ENCODE data around the gene SORCS3. TPM values are rescaled to one million over a fixed set of nuclear protein-coding genes. Genes with fewer than 3 reads are reported as not detected.

Gene SORCS3
- total and polyA plus RNA-seq, 7 experiments from 2014 or later, result 0.41 to 4.6 (median 0.61) TPM; not detected in 1

DNA sequence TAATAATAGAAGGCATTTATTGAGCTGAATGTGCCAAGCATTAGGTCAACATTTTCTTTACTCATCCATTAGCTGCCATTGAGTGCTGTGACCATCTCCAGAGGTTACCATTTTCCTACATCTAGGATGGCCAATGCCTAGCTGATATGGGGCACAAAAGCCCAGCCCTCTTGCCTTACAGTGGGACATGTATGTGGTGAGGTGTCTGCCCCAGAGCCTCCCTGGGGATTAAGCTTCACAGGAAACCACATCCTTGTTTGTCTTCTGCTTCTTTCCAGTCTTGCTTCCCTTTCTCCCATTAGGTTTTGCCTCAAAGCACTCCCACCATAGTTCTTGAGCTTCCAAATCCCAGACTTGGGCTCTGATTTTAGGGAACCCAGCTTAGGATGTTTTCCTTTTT, 258.7 kb downstream of the SORCS3 start:
- ChIA-PET CTCF (interaction anchor here (1.6 kb wide), 1 partner anchor 9 kb away, joined by 4 read pairs; no protein-coding TSS in a partner anchor), POLR2A (no interaction called here)
- peaks cover 0 to 13% (median 7%) of the 10 kb centered on the region in 5 donors for H3K27me3 Mint-ChIP-seq
- no peak overlapping the region for H3K27ac ChIP-seq (ENCODE audit: low read depth, low read length)
- no peaks in the 10 kb centered on the region for H3K4me1 ChIP-seq (ENCODE audit: control insufficient read depth in 2 of 2, insufficient read depth in 2 of 2, low read length in 2 of 2)
- ATAC-seq, result no peak
- no peaks in the 10 kb centered on the region for H3K9me3 ChIP-seq (ENCODE audit: control insufficient read depth in 2 of 3, low read length in 3 of 3)
- H3K27me3 ChIP-seq (ENCODE audit: control insufficient read depth in 2 of 2, insufficient read depth in 2 of 2, low read length in 2 of 2), result no peaks in the 10 kb centered on the region
- H3K4me1 Mint-ChIP-seq, result no peaks in the 10 kb centered on the region
- no peaks in the 10 kb centered on the region for H3K36me3 Mint-ChIP-seq
- H3K36me3 ChIP-seq (ENCODE audit: control insufficient read depth in 2 of 3, insufficient read depth in 3 of 3, low read length in 3 of 3), result no peaks in the 10 kb centered on the region
- no peak overlapping the region for H3K27ac Mint-ChIP-seq
- no peak overlapping the region for H3K4me3 ChIP-seq (ENCODE audit: low read length)
- no peak overlapping the region for H3K4me3 Mint-ChIP-seq
- DNase-seq, result no peak
- H3K9me3 Mint-ChIP-seq, result peaks cover 0 to 4% (median 0%) of the 10 kb centered on the region in 11 donors
- intact Hi-C loops (cut with micrococcal nuclease), result no loop called here

DNA sequence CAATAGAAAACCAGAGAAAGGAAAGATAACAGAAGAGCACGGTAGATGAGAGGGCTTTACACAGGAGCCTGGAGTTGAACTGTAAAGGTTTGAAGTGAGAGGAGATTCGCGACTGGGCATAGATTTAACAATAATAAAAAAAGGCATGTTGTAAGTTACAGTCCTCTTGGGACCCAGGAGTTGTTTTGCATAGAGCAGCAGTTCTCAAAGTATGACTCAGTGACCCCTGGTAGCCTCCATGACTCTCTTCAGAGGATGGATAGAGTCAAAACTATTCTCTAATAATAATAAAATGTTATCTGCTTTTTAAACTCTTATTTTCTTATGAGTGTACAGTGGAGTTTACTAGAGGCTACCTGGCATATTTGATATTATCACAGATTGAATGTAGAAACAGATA, 262.3 kb downstream of the SORCS3 start:
- Histone ChIP-seq H3K9me3 (ENCODE audit: control insufficient read depth in 2 of 3, low read length in 3 of 3) (no peaks in the 10 kb centered on the region), H3K27me3 (ENCODE audit: control insufficient read depth in 2 of 2, insufficient read depth in 2 of 2, low read length in 2 of 2) (no peaks in the 10 kb centered on the region), H3K4me1 (ENCODE audit: control insufficient read depth in 2 of 2, insufficient read depth in 2 of 2, low read length in 2 of 2) (no peaks in the 10 kb centered on the region), H3K36me3 (ENCODE audit: control insufficient read depth in 2 of 3, insufficient read depth in 3 of 3, low read length in 3 of 3) (no peaks in the 10 kb centered on the region), H3K4me3 (ENCODE audit: low read length) (no peak overlapping the region), H3K27ac (ENCODE audit: low read depth, low read length) (no peak overlapping the region)
- no peak for DNase-seq
- ChIA-PET POLR2A (no interaction called here), CTCF (no interaction called here)
- Mint-ChIP-seq H3K27me3 (peaks cover 0 to 9% (median 5%) of the 10 kb centered on the region in 5 donors), H3K4me1 (peaks cover 0 to under 1% (median under 1%) of the 10 kb centered on the region in 7 donors), H3K36me3 (no peaks in the 10 kb centered on the region), H3K4me3 (no peak overlapping the region), H3K9me3 (peaks cover 0 to 4% (median 0%) of the 10 kb centered on the region in 11 donors), H3K27ac (no peak overlapping the region)
- no peak for ATAC-seq
- intact Hi-C loops (cut with micrococcal nuclease), result no loop called here

DNA sequence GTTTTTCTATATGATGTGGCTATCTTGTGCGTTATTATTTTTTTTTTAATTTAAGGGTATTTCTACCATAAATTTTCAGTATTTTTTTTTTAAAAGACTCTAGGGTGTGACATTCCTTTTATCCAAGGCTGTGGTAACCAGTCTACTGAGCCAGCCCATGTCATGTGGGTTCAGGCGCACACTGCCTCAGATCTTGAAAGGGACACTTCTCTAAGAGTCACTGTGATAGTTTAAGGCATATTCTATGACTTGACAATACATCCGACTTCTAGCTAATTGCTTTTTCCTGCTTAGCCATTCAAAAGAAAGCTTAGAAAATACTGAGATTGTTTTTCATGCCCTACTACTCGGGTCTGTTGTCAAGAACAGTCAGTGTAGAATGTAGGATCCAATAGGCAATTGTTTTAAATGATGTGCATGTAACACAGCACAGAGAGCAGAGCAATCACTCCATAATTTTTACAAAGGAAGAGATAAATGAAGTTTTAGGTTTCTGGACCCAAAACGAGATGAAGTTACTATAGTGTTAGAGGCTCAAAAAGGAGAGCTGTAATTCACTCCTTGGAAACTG, 263.7 kb downstream of the SORCS3 start:
- ChIA-PET POLR2A (no interaction called here), CTCF (no interaction called here)
- Histone ChIP-seq H3K36me3 (ENCODE audit: control insufficient read depth in 2 of 3, insufficient read depth in 3 of 3, low read length in 3 of 3) (no peaks in the 10 kb centered on the region), H3K4me1 (ENCODE audit: control insufficient read depth in 2 of 2, insufficient read depth in 2 of 2, low read length in 2 of 2) (no peaks in the 10 kb centered on the region), H3K4me3 (ENCODE audit: low read length) (no peak overlapping the region), H3K27ac (ENCODE audit: low read depth, low read length) (no peak overlapping the region), H3K9me3 (ENCODE audit: control insufficient read depth in 2 of 3, low read length in 3 of 3) (no peaks in the 10 kb centered on the region), H3K27me3 (ENCODE audit: control insufficient read depth in 2 of 2, insufficient read depth in 2 of 2, low read length in 2 of 2) (no peaks in the 10 kb centered on the region)
- ATAC-seq (no peak), DNase-seq (no peak)
- Mint-ChIP-seq H3K4me3 (no peak overlapping the region), H3K9me3 (peaks cover 0 to 4% (median 0%) of the 10 kb centered on the region in 11 donors), H3K36me3 (no peaks in the 10 kb centered on the region), H3K27ac (no peak overlapping the region), H3K27me3 (peaks cover 0 to 10% (median 5%) of the 10 kb centered on the region in 5 donors), H3K4me1 (peaks cover 0 to 12% (median 10%) of the 10 kb centered on the region in 7 donors)
- intact Hi-C loops (cut with micrococcal nuclease), result no loop called here

GRCh38 chr10:104906112-104906511, 265.0 kb downstream of the SORCS3 start:
- H3K27ac ChIP-seq (ENCODE audit: low read depth, low read length), result no peak overlapping the region
- CTCF ChIA-PET, result no interaction called here
- no peaks in the 10 kb centered on the region for H3K9me3 ChIP-seq (ENCODE audit: control insufficient read depth in 2 of 3, low read length in 3 of 3)
- H3K4me1 Mint-ChIP-seq, result peaks cover 0 to 12% (median 10%) of the 10 kb centered on the region in 7 donors
- no peak overlapping the region for H3K4me3 ChIP-seq (ENCODE audit: low read length)
- no peak for ATAC-seq
- H3K27me3 ChIP-seq (ENCODE audit: control insufficient read depth in 2 of 2, insufficient read depth in 2 of 2, low read length in 2 of 2), result no peaks in the 10 kb centered on the region
- H3K27ac Mint-ChIP-seq, result no peak overlapping the region
- no peaks in the 10 kb centered on the region for H3K36me3 ChIP-seq (ENCODE audit: control insufficient read depth in 2 of 3, insufficient read depth in 3 of 3, low read length in 3 of 3)
- no peak for DNase-seq
- H3K4me1 ChIP-seq (ENCODE audit: control insufficient read depth in 2 of 2, insufficient read depth in 2 of 2, low read length in 2 of 2), result no peaks in the 10 kb centered on the region
- intact Hi-C loops (cut with micrococcal nuclease), result no loop called here
- peaks cover 0 to 4% (median 0%) of the 10 kb centered on the region in 11 donors for H3K9me3 Mint-ChIP-seq
- no peaks in the 10 kb centered on the region for H3K36me3 Mint-ChIP-seq
- H3K4me3 Mint-ChIP-seq, result no peak overlapping the region
- POLR2A ChIA-PET, result no interaction called here
- peaks cover 0 to 10% (median 5%) of the 10 kb centered on the region in 5 donors for H3K27me3 Mint-ChIP-seq

- Histone ChIP-seq H3K4me3 (ENCODE audit: low read length) (no peak overlapping the region), H3K4me1 (ENCODE audit: control insufficient read depth in 2 of 2, insufficient read depth in 2 of 2, low read length in 2 of 2) (no peaks in the 10 kb centered on the region), H3K9me3 (ENCODE audit: control insufficient read depth in 2 of 3, low read length in 3 of 3) (no peaks in the 10 kb centered on the region), H3K27me3 (ENCODE audit: control insufficient read depth in 2 of 2, insufficient read depth in 2 of 2, low read length in 2 of 2) (no peaks in the 10 kb centered on the region), H3K36me3 (ENCODE audit: control insufficient read depth in 2 of 3, insufficient read depth in 3 of 3, low read length in 3 of 3) (no peaks in the 10 kb centered on the region), H3K27ac (ENCODE audit: low read depth, low read length) (no peak overlapping the region)
- Mint-ChIP-seq H3K4me3 (no peak overlapping the region), H3K9me3 (peaks cover 0 to 4% (median 0%) of the 10 kb centered on the region in 11 donors), H3K27ac (peak overlapping the region in 1 of 9 donors; percentile 14), H3K4me1 (peaks cover 0 to 12% (median 10%) of the 10 kb centered on the region in 7 donors), H3K27me3 (peaks cover 0 to 10% (median 4%) of the 10 kb centered on the region in 5 donors), H3K36me3 (no peaks in the 10 kb centered on the region)
- ATAC-seq, result no peak
- intact Hi-C loops (cut with micrococcal nuclease), result no loop called here
- CTCF ChIA-PET, result no interaction called here
- POLR2A ChIA-PET, result no interaction called here
- DNase-seq, result no peak
These were observed 266.4 kb downstream of the SORCS3 start for GRCh38 chr10:104907521-104907920.

DNA sequence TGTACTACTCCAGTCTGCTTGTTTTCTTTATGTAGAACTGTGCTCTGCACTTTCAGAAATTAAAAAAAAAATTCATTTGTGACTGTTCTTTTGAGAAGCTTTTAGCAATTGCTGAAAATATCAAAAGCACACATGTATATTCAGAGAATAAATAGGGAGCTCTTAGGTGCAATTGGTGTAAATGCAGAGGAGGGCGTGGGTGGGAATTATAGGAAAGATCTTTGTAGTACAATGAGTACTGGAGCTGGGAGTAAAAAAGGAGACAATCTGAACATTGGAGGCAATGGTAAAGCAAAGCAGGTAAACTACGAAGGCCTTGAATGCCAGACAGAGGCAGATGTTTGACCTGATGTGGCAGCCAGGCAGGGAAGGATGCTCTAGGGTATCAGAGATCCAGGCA, 267.5 kb downstream of the SORCS3 start:
- no peaks in the 10 kb centered on the region for H3K36me3 Mint-ChIP-seq
- H3K27me3 Mint-ChIP-seq, result peaks cover 0 to 10% (median 4%) of the 10 kb centered on the region in 5 donors
- Histone ChIP-seq H3K27me3 (ENCODE audit: control insufficient read depth in 2 of 2, insufficient read depth in 2 of 2, low read length in 2 of 2) (no peaks in the 10 kb centered on the region), H3K4me3 (ENCODE audit: low read length) (no peak overlapping the region), H3K4me1 (ENCODE audit: control insufficient read depth in 2 of 2, insufficient read depth in 2 of 2, low read length in 2 of 2) (no peaks in the 10 kb centered on the region), H3K9me3 (ENCODE audit: control insufficient read depth in 2 of 3, low read length in 3 of 3) (no peaks in the 10 kb centered on the region), H3K27ac (ENCODE audit: low read depth, low read length) (no peak overlapping the region), H3K36me3 (ENCODE audit: control insufficient read depth in 2 of 3, insufficient read depth in 3 of 3, low read length in 3 of 3) (no peaks in the 10 kb centered on the region)
- DNase-seq, result no peak
- H3K9me3 Mint-ChIP-seq, result peaks cover 0 to 7% (median 0%) of the 10 kb centered on the region in 11 donors
- H3K4me3 Mint-ChIP-seq, result no peak overlapping the region
- POLR2A ChIA-PET, result no interaction called here
- H3K27ac Mint-ChIP-seq, result no peak overlapping the region
- CTCF ChIA-PET, result interaction anchor here (0.7 to 1.5 kb wide), 2 partner anchors 9 kb away, joined by 4 read pairs; no protein-coding TSS in a partner anchor
- ATAC-seq, result no peak
- intact Hi-C loops (cut with micrococcal nuclease), result no loop called here
- H3K4me1 Mint-ChIP-seq, result peaks cover 0 to 12% (median 10%) of the 10 kb centered on the region in 7 donors

- Histone ChIP-seq H3K36me3 (ENCODE audit: control insufficient read depth in 2 of 3, insufficient read depth in 3 of 3, low read length in 3 of 3) (no peaks in the 10 kb centered on the region), H3K4me3 (ENCODE audit: low read length) (no peak overlapping the region), H3K4me1 (ENCODE audit: control insufficient read depth in 2 of 2, insufficient read depth in 2 of 2, low read length in 2 of 2) (no peaks in the 10 kb centered on the region), H3K27ac (ENCODE audit: low read depth, low read length) (no peak overlapping the region), H3K27me3 (ENCODE audit: control insufficient read depth in 2 of 2, insufficient read depth in 2 of 2, low read length in 2 of 2) (no peaks in the 10 kb centered on the region), H3K9me3 (ENCODE audit: control insufficient read depth in 2 of 3, low read length in 3 of 3) (no peaks in the 10 kb centered on the region)
- no peak for DNase-seq
- peaks cover 0 to 15% (median 11%) of the 10 kb centered on the region in 7 donors for H3K4me1 Mint-ChIP-seq
- POLR2A ChIA-PET, result no interaction called here
- no peaks in the 10 kb centered on the region for H3K36me3 Mint-ChIP-seq
- intact Hi-C loops (cut with micrococcal nuclease), result no loop called here
- ATAC-seq, result no peak
- CTCF ChIA-PET, result no interaction called here
- H3K27me3 Mint-ChIP-seq, result peaks cover 0 to 10% (median 0%) of the 10 kb centered on the region in 5 donors
- H3K27ac Mint-ChIP-seq, result no peak overlapping the region
- peaks cover 0 to 7% (median 0%) of the 10 kb centered on the region in 11 donors for H3K9me3 Mint-ChIP-seq
- no peak overlapping the region for H3K4me3 Mint-ChIP-seq
These were observed 269.6 kb downstream of the SORCS3 start for GRCh38 chr10:104910712-104911111.
